Measurements from ENCODE around the gene ANGPTL4.
"Not testable (repeated sequence)": the region's sequence is repeated elsewhere in the genome, so short reads cannot be mapped to it uniquely, and the experiment has no call there.

Gene ANGPTL4

DNA sequence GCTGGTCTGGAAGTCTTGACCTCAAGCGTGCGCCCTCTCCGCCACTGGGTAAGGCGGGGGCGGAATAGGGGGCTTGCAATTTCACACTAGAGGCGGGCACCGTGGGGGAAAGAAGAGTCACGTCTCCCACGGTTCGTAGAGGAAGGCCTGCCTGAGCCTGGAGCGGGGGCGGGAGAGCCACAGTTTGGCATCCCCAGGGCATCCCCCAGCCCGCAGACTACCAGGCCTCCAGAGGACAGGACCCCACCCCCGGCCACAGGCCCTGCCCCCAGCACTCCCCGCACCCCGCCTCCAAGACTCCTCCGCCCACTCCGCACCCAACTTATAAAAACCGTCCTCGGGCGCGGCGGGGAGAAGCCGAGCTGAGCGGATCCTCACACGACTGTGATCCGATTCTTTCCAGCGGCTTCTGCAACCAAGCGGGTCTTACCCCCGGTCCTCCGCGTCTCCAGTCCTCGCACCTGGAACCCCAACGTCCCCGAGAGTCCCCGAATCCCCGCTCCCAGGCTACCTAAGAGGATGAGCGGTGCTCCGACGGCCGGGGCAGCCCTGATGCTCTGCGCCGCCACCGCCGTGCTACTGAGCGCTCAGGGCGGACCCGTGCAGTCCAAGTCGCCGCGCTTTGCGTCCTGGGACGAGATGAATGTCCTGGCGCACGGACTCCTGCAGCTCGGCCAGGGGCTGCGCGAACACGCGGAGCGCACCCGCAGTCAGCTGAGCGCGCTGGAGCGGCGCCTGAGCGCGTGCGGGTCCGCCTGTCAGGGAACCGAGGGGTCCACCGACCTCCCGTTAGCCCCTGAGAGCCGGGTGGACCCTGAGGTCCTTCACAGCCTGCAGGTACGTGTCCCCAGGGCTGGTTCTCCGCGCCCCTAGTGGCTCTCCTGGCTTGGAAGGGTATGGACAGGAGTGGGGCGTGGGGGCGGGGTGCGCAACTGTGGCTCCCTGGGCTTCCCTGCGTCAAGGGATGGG is at the start of gene ANGPTL4:
Gene ANGPTL4 (plus strand): TSS at position 353 of the 969 bp plus-strand sequence. CDS start 167 bp downstream, at position 520.
- peak; percentile 29 to 59 (median 37) for DNase-seq (ENCODE audit: low read depth in 3 of 3)

GRCh38 chr19:8314981-8315640 is 48.8 kb upstream of the ANGPTL4 start:
- DNase-seq (ENCODE audit: low read depth in 3 of 3): not testable (repeated sequence)

- no peak for DNase-seq (ENCODE audit: low read depth in 3 of 3)
Observed at GRCh38 chr19:8316351-8317125, 47.4 kb upstream of the ANGPTL4 start.

- not testable (repeated sequence) for DNase-seq (ENCODE audit: low read depth in 3 of 3)
Observed at GRCh38 chr19:8318835-8319234, 45.1 kb upstream of the ANGPTL4 start.

GRCh38 chr19:8319807-8320520 is 44.0 kb upstream of the ANGPTL4 start:
- no peak for DNase-seq (ENCODE audit: low read depth in 3 of 3)

- no peak for DNase-seq (ENCODE audit: low read depth in 3 of 3)
Observed at GRCh38 chr19:8320564-8321066, 43.3 kb upstream of the ANGPTL4 start.

- peak; percentile 92 to 96 (median 93) for DNase-seq (ENCODE audit: low read depth in 3 of 3)
Observed at GRCh38 chr19:8321067-8321985, 42.6 kb upstream of the ANGPTL4 start, which contains the start of the genes NDUFA7 and RPS28. Gene NDUFA7 (minus strand): TSS chr19:8321375. CDS start chr19:8321358, 17 bp downstream. Gene RPS28 (plus strand): TSS chr19:8321496. CDS start chr19:8321531, 35 bp downstream.

GRCh38 chr19:8321986-8322637 is 41.8 kb upstream of the ANGPTL4 start:
- no peak for DNase-seq (ENCODE audit: low read depth in 3 of 3)

- DNase-seq (ENCODE audit: low read depth in 3 of 3): no peak
Observed at GRCh38 chr19:8322638-8322997, 41.3 kb upstream of the ANGPTL4 start.

DNA sequence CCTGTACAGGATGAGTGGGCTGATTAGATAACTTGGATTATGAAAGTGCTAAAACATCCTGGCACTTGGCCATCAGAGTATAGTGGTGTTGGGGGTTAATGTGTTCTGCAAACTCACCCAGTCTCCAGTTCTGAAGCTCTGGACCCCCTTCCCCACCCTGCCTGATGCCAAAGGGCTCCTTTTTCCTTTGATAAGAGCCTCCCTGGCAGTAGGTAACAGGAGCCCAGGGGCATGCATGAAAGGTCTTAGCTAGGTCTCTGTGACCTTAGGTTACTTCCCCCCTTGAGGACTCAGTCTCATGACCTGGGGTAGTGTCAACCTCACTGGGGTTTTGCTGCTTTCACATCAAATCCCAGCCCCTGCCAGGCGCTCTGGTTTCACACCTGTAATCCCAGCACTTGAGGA is 40.2 kb upstream of the ANGPTL4 start:
- DNase-seq (ENCODE audit: low read depth in 3 of 3): no peak

- DNase-seq (ENCODE audit: low read depth in 3 of 3): no peak
Observed at GRCh38 chr19:8324186-8325050, 39.5 kb upstream of the ANGPTL4 start.

- no peak for DNase-seq (ENCODE audit: low read depth in 3 of 3)
Observed at GRCh38 chr19:8325454-8325853, 38.5 kb upstream of the ANGPTL4 start.

GRCh38 chr19:8329996-8330395 is 34.0 kb upstream of the ANGPTL4 start:
- DNase-seq (ENCODE audit: low read depth in 3 of 3): no peak

DNA sequence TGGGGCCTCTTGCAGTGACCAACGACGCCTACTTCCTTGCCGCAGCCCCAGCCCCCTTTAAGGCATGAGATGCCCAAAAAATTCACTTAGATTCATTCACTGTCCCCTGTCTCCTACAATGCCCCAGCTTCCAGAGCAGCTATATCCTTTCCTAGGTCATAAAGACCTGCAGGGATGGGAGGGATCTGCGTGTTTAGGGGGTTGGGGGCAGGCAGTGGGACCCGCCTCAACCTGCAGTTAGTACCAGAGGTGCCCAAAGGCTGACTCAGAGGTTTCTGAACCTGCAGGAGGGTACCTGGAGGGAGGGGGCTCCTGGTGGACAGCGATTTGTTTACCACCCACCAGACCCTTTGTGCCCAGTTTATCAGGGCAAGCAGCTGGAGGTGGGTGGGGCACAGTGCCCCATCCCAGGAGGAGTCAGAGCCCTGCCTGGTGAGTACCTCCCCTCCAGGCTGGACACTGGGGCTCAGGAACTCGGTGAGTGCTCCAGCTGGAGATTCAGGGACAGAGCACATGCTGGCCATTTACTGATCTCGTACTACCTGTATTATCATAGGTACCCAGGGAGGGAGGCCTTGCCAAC is 32.6 kb upstream of the ANGPTL4 start:
- DNase-seq (ENCODE audit: low read depth in 3 of 3): no peak

GRCh38 chr19:8332976-8333766 is 30.8 kb upstream of the ANGPTL4 start:
- no peak for DNase-seq (ENCODE audit: low read depth in 3 of 3)

GRCh38 chr19:8333767-8334457 is 30.0 kb upstream of the ANGPTL4 start:
- no peak for DNase-seq (ENCODE audit: low read depth in 3 of 3)

Data from stimulated activated CD4-positive, alpha-beta T cell treated with anti-CD3 and anti-CD28 coated beads, TNF-alpha, amount 100 ng/mL, for 4 hours (primary cell).